ENCODE measurements around the gene SEMA3G.

- TF ChIP-seq CTCF (conservative IDR thresholded peaks at IDR 0.05; ENCODE audit: low read depth, low read length) (no peak), EZH2 (IDR thresholded peaks at IDR 0.05; ENCODE audit: borderline replicate concordance, low read depth, low read length, poor library complexity, severe bottlenecking) (no peak)
Observed at GRCh38 chr3:52472239-52473000, 27.5 kb upstream of the SEMA3G start.
